NCI-H460 (cell line): Measurements from ENCODE around the gene MYO5C. TPM values are rescaled to one million over a fixed set of nuclear protein-coding genes. Genes with fewer than 3 reads are reported as not detected.

Experiments
- DNase-seq: peaks from one replicate; pipeline ENCODE4 v3.0.0-alpha.2; 2016; ENCODE audit warnings: low read depth; ENCODE audit errors: extremely low read depth
- small RNA-seq, 2 experiments: library from RNA; depleted of rRNA; stranded (forward); fragments of <200 nt; gene quantifications; one replicate each; pipeline ENCODE3, GENCODE V24; 2014
- total RNA-seq: library from RNA; depleted of rRNA; stranded (reverse); fragments of >200 nt; shearing (Covaris generic); gene quantifications from 2 replicates; pipeline ENCODE4 v1.2.3, GENCODE V29; 2014; rRNA removed

MYO5C gene
- total RNA-seq, 1 experiment from 2014 or later = 14.9 TPM

- DNase-seq = no peak
Observed at GRCh38 chr15:52153900-52154895, 141.4 kb downstream of the MYO5C start.

DNA sequence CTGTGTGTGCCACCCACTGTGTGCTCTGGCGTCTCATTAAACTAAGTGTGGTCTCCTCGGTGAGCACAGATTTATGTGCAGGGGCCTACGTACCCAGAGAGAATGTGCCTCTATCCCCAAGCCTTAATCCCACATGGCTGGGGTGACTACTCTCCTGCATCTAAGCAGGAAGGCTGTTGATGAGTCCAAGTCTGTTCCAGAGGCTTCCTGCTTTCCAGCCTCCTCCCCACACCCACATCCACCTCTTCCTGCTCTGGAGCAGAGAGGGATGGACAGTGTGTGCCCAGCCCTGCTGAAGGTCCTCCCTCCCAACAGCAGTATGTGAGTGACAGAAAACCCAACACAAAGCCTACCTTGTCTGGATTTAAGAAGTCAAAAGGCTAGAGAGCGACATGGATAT lies 144.3 kb downstream of the MYO5C start:
- no peak for DNase-seq

GRCh38 chr15:52150871-52151270 lies 144.7 kb downstream of the MYO5C start:
- no peak for DNase-seq

- no peak for DNase-seq
Observed at GRCh38 chr15:52150043-52150825, 145.4 kb downstream of the MYO5C start.

DNA sequence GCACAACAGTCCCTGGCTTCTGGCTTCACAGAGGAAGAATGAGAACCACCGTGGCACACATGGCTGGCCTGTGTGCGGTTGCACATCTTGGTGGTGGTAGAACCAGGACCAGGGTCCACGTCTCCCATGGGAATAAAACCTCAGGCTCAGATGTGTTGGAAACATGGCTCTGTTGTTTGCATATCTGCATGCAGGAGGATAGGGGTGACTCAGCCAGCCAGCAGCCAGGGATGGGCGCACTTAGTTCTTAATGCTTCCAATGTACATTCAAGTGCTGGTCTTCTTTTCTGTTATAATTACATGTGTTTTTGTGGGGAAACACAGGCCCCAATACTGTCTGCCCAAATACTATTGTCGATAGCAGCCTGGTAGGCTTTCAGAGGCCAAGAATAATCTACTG lies 147.2 kb downstream of the MYO5C start:
- no peak for DNase-seq

DNA sequence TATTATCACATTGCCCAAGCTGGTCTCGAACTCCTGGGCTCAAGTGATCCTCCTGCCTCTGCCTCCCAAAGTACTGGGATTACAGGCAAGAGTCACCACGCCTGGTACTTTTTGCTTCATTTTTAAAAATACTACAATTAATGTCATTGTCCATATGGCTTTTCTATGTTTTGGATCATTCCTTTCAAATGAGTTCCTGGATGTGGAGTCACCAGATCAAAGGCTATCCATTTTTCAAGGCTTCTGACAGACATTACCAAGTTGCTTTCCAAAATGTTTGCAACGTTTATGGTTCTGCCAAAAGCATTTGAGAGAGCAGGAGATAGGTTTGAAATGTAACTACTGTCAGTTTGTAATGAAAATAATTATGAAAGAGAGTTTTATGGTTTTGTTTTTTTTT lies 148.8 kb downstream of the MYO5C start:
- DNase-seq = no peak

DNA sequence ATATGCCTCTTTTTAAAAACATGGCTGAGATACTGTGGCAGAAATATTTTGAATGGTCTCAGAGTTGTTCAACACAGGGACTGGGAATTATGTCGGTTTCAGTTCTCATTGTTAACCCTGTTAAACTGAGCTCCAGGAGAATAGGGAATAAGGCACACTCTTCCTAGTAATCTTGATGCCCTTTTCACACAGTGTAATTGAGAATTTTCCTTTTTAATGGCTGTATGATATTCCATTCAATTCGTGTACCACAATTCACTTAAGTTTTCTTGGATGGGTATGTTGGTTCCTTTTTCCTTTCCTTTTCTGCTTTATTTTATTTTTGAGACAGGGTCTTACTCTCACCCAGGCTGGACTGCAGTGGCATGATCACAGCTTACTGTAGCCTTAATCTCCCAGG lies 149.3 kb downstream of the MYO5C start:
- DNase-seq = no peak

- no peak for DNase-seq
Observed at GRCh38 chr15:52144656-52145178, 150.9 kb downstream of the MYO5C start.

- peak; percentile 96 for DNase-seq
Observed at GRCh38 chr15:52143873-52144272, 151.7 kb downstream of the MYO5C start.

Small RNAs within 50 kb of the gene (small RNA-seq; reads per million reads assigned to genes)
- gene MIR1266 = 0.02 to 0.59 reads per million in 2 experiments
- gene RF00019 = 0 reads per million in 2 experiments

Other genes starting within 250 kb of the MYO5C start
- gene BCL2L10, start 183.0 kb downstream of the MYO5C start, total RNA-seq = not detected in 2 replicates
- gene GNB5, start 104.4 kb downstream of the MYO5C start, total RNA-seq = 113 and 121 TPM in 2 replicates
- 12.1 and 12.6 TPM in 2 replicates for gene MYO5A, start 233.1 kb upstream of the MYO5C start, total RNA-seq